Measurements from ENCODE around the gene APLN. TPM values are rescaled to one million over a fixed set of nuclear protein-coding genes. Genes with fewer than 3 reads are reported as not detected.

APLN gene
- total RNA-seq, 1 donor, result 0.54 TPM

DNA sequence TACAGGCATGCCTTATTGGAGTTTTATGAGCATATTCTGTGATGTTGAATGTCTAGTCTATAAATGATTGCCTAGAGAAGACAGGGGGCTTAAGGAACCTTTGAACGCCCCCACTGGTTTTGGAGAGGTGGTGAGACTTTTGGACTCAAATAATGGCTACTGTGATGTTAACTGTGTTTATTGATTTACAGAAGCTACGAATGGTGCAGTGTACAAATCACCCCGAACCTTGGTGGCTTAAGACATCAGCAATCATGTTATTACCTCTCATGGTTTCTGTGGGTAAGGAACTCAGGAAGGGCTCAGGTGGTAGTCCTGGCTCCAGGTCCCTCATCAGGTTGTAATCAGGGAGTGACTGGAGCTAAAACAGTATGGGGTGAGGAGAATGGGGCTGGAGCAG, 33.3 kb upstream of the APLN start:
- H3K4me3 ChIP-seq (ENCODE audit: low read depth, low read length), result no peak overlapping the region
- DNase-seq (ENCODE audit: low read depth), result no peak
- TF ChIP-seq, protein P1, sequence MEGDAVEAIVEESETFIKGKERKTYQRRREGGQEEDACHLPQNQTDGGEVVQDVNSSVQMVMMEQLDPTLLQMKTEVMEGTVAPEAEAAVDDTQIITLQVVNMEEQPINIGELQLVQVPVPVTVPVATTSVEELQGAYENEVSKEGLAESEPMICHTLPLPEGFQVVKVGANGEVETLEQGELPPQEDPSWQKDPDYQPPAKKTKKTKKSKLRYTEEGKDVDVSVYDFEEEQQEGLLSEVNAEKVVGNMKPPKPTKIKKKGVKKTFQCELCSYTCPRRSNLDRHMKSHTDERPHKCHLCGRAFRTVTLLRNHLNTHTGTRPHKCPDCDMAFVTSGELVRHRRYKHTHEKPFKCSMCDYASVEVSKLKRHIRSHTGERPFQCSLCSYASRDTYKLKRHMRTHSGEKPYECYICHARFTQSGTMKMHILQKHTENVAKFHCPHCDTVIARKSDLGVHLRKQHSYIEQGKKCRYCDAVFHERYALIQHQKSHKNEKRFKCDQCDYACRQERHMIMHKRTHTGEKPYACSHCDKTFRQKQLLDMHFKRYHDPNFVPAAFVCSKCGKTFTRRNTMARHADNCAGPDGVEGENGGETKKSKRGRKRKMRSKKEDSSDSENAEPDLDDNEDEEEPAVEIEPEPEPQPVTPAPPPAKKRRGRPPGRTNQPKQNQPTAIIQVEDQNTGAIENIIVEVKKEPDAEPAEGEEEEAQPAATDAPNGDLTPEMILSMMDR (IDR thresholded peaks at IDR 0.05; ENCODE audit: insufficient read depth, low read length), result no peak

DNA sequence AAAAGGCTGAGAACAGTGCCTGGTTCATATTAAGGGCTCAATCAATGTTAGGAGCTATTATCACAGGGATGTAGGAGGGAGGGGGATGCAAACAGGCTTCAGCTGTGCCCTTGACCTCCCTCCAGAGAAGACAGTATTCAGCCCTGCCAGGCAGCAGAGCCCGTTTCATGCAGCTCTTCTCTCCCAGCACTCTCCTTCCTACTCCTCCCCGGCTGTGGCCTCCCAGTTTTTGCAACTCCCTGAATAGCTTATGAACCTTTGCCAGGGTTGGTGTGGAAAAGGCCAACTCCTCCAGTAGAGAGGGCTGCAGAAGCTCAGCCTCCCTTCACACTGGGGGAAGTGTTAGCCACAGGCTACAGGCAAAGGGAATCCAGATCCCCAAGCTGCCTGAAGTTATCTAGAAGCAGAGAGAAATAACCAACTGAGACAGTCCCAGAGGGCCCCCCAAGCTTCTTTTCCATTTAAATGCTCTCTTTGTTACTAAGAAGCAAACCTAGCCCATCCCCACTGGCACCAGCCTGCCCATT, 31.7 kb upstream of the APLN start:
- TF ChIP-seq, protein P1 (IDR thresholded peaks at IDR 0.05; ENCODE audit: insufficient read depth, low read length), result no peak
- no peak overlapping the region for H3K4me3 ChIP-seq (ENCODE audit: low read depth, low read length)
- peak; percentile 84 for DNase-seq (ENCODE audit: low read depth)

DNA sequence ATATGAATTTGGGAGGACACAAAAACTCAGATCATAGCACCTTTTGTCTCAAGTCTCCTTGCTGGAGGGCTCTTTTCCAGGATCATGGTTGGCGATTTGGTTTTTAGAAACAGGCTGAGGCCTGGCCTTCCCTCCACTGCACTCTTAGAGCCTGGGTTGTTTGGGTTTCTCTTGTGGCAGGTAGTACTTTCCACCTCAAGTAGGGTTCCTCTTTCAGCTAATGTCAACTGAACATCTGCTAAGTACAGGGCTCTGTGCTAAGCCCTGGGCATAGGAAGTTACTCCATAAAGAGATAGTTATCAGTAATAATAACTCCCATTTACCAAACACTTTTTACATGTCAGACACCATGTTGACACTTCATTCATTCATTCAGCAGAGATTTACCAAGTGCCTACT, 28.2 kb upstream of the APLN start:
- TF ChIP-seq, protein P1 (IDR thresholded peaks at IDR 0.05; ENCODE audit: insufficient read depth, low read length), result no peak
- DNase-seq (ENCODE audit: low read depth), result no peak
- no peak overlapping the region for H3K4me3 ChIP-seq (ENCODE audit: low read depth, low read length)

DNA sequence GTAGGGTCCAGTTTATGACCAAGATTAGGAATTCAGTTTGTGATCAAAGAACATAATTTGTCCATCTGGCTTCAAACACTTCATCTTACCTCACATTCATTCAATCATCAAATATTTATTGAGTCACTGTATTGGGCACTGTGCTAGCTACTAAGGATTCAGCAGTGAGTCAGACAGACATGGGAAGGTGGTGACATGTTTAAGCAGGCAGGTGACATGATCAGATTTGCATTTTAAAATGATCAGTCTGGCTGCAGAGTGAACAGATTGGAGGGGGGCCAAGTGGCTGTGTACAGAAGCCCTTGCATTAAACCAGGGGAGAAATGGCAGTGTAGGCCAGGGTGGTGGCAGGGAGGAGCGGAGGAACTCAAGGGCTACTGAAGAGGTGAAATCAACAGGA, 25.1 kb upstream of the APLN start:
- no peak overlapping the region for H3K4me3 ChIP-seq (ENCODE audit: low read depth, low read length)
- TF ChIP-seq, protein P1 (IDR thresholded peaks at IDR 0.05; ENCODE audit: insufficient read depth, low read length), result no peak
- no peak for DNase-seq (ENCODE audit: low read depth)

DNA sequence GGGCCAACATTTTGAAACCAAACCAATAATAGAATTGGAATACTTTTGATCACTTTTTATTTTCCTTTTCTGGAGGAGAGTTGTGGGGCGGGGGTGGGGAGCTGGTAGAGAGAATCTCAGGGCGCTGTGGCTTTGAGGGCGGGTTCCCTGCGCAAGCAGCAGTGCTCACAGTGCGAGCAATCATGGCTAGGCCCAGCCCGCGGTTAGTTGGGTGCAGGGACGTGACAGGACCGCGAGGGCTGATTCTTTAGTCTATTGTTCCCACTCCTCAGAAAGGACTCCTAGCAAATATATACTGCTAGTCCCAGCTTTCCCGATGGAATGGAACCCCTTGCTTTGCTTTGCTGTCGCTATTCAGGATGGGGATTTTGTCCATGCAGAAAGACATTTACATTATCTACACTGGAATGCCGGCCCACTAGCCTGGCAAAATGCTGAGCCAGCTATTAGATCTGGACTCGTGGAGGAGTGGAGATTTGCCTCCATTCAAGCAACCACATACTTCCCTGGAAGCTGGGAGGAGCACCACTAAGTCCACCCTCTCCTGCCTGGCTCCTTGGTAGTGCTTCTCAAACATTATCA, 23.9 kb upstream of the APLN start:
- DNase-seq (ENCODE audit: low read depth), result no peak
- TF ChIP-seq, protein P1 (IDR thresholded peaks at IDR 0.05; ENCODE audit: insufficient read depth, low read length), result no peak
- H3K4me3 ChIP-seq (ENCODE audit: low read depth, low read length), result no peak overlapping the region

DNA sequence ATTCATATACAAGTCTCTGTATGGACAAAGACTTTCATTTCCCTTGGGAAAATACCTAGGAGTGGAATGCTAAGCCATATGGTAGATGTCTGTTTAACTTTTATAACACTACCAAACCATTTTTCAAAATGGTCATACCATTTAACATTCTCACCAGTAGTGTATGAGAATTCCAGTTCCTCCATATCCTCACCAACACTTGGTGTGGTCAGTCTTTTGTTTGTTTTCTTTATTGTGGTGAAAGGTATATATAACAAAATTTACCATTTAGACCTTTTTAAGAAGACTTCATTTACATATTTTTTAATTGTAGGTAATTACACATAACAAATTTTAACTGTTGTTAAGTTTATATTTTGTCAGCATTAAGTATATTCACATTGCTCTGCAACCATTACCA, 12.7 kb upstream of the APLN start:
- TF ChIP-seq, protein P1 (IDR thresholded peaks at IDR 0.05; ENCODE audit: insufficient read depth, low read length), result no peak
- H3K4me3 ChIP-seq (ENCODE audit: low read depth, low read length), result no peak overlapping the region
- no peak for DNase-seq (ENCODE audit: low read depth)
